ENCODE data around the gene CAPG. TPM values are rescaled to one million over a fixed set of nuclear protein-coding genes. Genes with fewer than 3 reads are reported as not detected.

CAPG gene
- total and polyA plus RNA-seq, 10 of the 15 experiments (the other 5 are each of a cell fraction or from before 2014, with no cell fraction given): 26.3 to 192 (median 100) TPM

GRCh38 chr2:85449214-85449588 is 39.0 kb upstream of the CAPG start (continued):
- no peak for TF ChIP-seq ZNF687 (IDR thresholded peaks at IDR 0.05)
- no peak for TF ChIP-seq FOS (IDR thresholded peaks at IDR 0.05; ENCODE audit: borderline replicate concordance, extremely low read depth, insufficient read length)
- no peak for TF ChIP-seq NRF1 (conservative IDR thresholded peaks at IDR 0.05; ENCODE audit: low read depth, low read length)
- no peak for TF ChIP-seq BCL11A (IDR thresholded peaks at IDR 0.05; ENCODE audit: low read depth, low read length)
- no peak for TF ChIP-seq BRCA1 (IDR thresholded peaks at IDR 0.05; ENCODE audit: low read depth, low read length)
- TF ChIP-seq HCFC1 (IDR thresholded peaks at IDR 0.05; ENCODE audit: low read length): no peak
- no peak for TF ChIP-seq JUNB (IDR thresholded peaks at IDR 0.05)
- TF ChIP-seq NR2F1 (conservative IDR thresholded peaks at IDR 0.05): no peak

GRCh38 chr2:85448461-85449213 is 38.5 kb upstream of the CAPG start:
- ATAC-seq: no peak
- Histone ChIP-seq H3K4me2 (ENCODE audit: control insufficient read depth, insufficient read depth) (no peak overlapping the region), H3K79me2 (ENCODE audit: control insufficient read depth, insufficient read depth, low read length) (no peaks in the 10 kb centered on the region), H3K27ac (ENCODE audit: control insufficient read depth, insufficient read depth) (no peak overlapping the region), H2AFZ (ENCODE audit: control insufficient read depth, low read depth, low read length) (no peak overlapping the region), H4K20me1 (ENCODE audit: control insufficient read depth, insufficient read depth) (no peaks in the 10 kb centered on the region), H3K4me1 (ENCODE audit: control insufficient read depth, insufficient read depth, low read length) (no peaks in the 10 kb centered on the region), H3K4me3 (no peak overlapping the region), H3K9me3 (replicated peaks; ENCODE audit: control insufficient read depth, insufficient read depth, low read length) (no peaks in the 10 kb centered on the region), H3K36me3 (ENCODE audit: control insufficient read depth in 2 of 2, insufficient read depth in 2 of 2, low read length in 1 of 2) (no peaks in the 10 kb centered on the region), H3K9ac (ENCODE audit: control insufficient read depth, insufficient read depth, low read length) (no peak overlapping the region), H3K27me3 (replicated peaks in 1 of 2; ENCODE audit: control insufficient read depth in 2 of 2, insufficient read depth in 2 of 2, low read length in 1 of 2) (no peaks in the 10 kb centered on the region)
- WGBS (ENCODE audit: insufficient coverage, insufficient replicate concordance, low lambda C conversion rate, missing lambda C conversion rate): 45% methylated on average over 8 of the region's 8 CpGs
- ChIA-PET POLR2A (interaction anchor here (0.7 kb wide), 1 partner anchor 34 kb away, joined by 4 read pairs; no protein-coding TSS in a partner anchor), CTCF (interaction anchor here (0.7 kb wide), 1 partner anchor 48 kb away, joined by 3 read pairs; no protein-coding TSS in a partner anchor), RAD21 (ENCODE audit: unreplicated experiment) (no interaction called here), SMC1A (ENCODE audit: uncharacterized antibody, unreplicated experiment) (no interaction called here)
- no peak for DNase-seq (ENCODE audit: low read depth, low spot score)
- in situ Hi-C loops (cut with MboI) (no loop called here), intact Hi-C loops (cut with micrococcal nuclease; ENCODE audit: unreplicated experiment) (no loop called here)
- no TSS peak for BruUV-seq (replicated peaks)
- no peak for FAIRE-seq
- TF ChIP-seq SPI1 (IDR thresholded peaks at IDR 0.05; ENCODE audit: borderline replicate concordance, insufficient read depth, low read depth, low read length): 0 out of 2 replicates have a peak, but pooled peaks have one; percentile 2
- TF ChIP-seq HSF1 (IDR thresholded peaks at IDR 0.05; ENCODE audit: low read depth, low read length): no peak
